Nephron (organoid): ENCODE measurements around the gene DTNB.

Experiments
- H3K27ac Mint-ChIP-seq, 3 experiments: 2 replicates each; pipeline ENCODE4 v1.8.0; 2020; ENCODE audit warnings: mixed read lengths in 3 of 3, mild to moderate bottlenecking in 2 of 3, moderate library complexity in 1 of 3
- H3K27me3 Mint-ChIP-seq: 2 replicates; pipeline ENCODE4 v1.8.0; 2021; ENCODE audit warnings: low read depth, mild to moderate bottlenecking, moderate library complexity, mixed read lengths
- H3K36me3 Mint-ChIP-seq: 2 replicates; pipeline ENCODE4 v1.8.0; 2020; ENCODE audit warnings: low read depth, mixed read lengths
- H3K4me1 Mint-ChIP-seq: 2 replicates; pipeline ENCODE4 v1.8.0; 2020; ENCODE audit warnings: mixed read lengths
- H3K4me3 Mint-ChIP-seq, 3 experiments: 2 replicates each; pipeline ENCODE4 v1.8.0; 2020; ENCODE audit warnings: mild to moderate bottlenecking in 3 of 3, mixed read lengths in 3 of 3, moderate library complexity in 2 of 3
- H3K9me3 Mint-ChIP-seq: 2 replicates; pipeline ENCODE4 v1.8.0; 2020; ENCODE audit warnings: mixed read lengths
- CTCF ChIP-seq, 3 experiments: fragments of 200-600 bp; sonication (generic); IDR thresholded peaks; one replicate each; pipeline ENCODE4 v1.5.0; 2021; ENCODE audit warnings: antibody characterized with exemption in 3 of 3; ENCODE audit not compliant: unreplicated experiment in 3 of 3

The DTNB gene

GRCh38 chr2:25339791-25340180 lies 333.6 kb downstream of the DTNB start:
- no peaks in the 10 kb centered on the region for H3K27me3 Mint-ChIP-seq
- TF ChIP-seq CTCF (IDR thresholded peaks at IDR 0.05; ENCODE audit: unreplicated experiment in 3 of 3) = no peak
- H3K27ac Mint-ChIP-seq = peak overlapping the region; percentile 84 to 89 (median 87)
- H3K36me3 Mint-ChIP-seq = no peaks in the 10 kb centered on the region
- no peaks in the 10 kb centered on the region for H3K9me3 Mint-ChIP-seq
- H3K4me1 Mint-ChIP-seq = peaks cover 44% of the 10 kb centered on the region
- H3K4me3 Mint-ChIP-seq = peak overlapping the region; percentile 84 to 92 (median 92)

GRCh38 chr2:25339211-25339674 lies 334.1 kb downstream of the DTNB start:
- TF ChIP-seq CTCF (IDR thresholded peaks at IDR 0.05; ENCODE audit: unreplicated experiment in 3 of 3) = no peak
- Mint-ChIP-seq H3K27me3 (no peaks in the 10 kb centered on the region), H3K9me3 (no peaks in the 10 kb centered on the region), H3K4me3 (peak overlapping the region; percentile 84 to 92 (median 92)), H3K27ac (peak overlapping the region; percentile 84 to 89 (median 87)), H3K36me3 (no peaks in the 10 kb centered on the region), H3K4me1 (peaks cover 49% of the 10 kb centered on the region)

- Mint-ChIP-seq H3K27ac (peak overlapping the region; percentile 84 to 89 (median 87)), H3K36me3 (no peaks in the 10 kb centered on the region), H3K4me3 (peak overlapping the region; percentile 84 to 92 (median 92)), H3K27me3 (no peaks in the 10 kb centered on the region), H3K4me1 (peaks cover 49% of the 10 kb centered on the region), H3K9me3 (no peaks in the 10 kb centered on the region)
- no peak for TF ChIP-seq CTCF (IDR thresholded peaks at IDR 0.05; ENCODE audit: unreplicated experiment in 3 of 3)
Measured at GRCh38 chr2:25338401-25338800, 335.0 kb downstream of the DTNB start.

- Mint-ChIP-seq H3K27me3 (no peaks in the 10 kb centered on the region), H3K27ac (peak overlapping the region in 2 of 3 experiments; percentile 25 to 80), H3K36me3 (no peaks in the 10 kb centered on the region), H3K9me3 (no peaks in the 10 kb centered on the region), H3K4me3 (peak overlapping the region; percentile 3 to 54 (median 52)), H3K4me1 (peaks cover 51% of the 10 kb centered on the region)
- no peak for TF ChIP-seq CTCF (IDR thresholded peaks at IDR 0.05; ENCODE audit: unreplicated experiment in 3 of 3)
Measured at GRCh38 chr2:25337891-25338290, 335.5 kb downstream of the DTNB start.

GRCh38 chr2:25337276-25337675 lies 336.1 kb downstream of the DTNB start:
- no peaks in the 10 kb centered on the region for H3K36me3 Mint-ChIP-seq
- peak overlapping the region in 2 of 3 experiments; percentile 25 to 80 for H3K27ac Mint-ChIP-seq
- H3K9me3 Mint-ChIP-seq = no peaks in the 10 kb centered on the region
- peaks cover 56% of the 10 kb centered on the region for H3K4me1 Mint-ChIP-seq
- no peaks in the 10 kb centered on the region for H3K27me3 Mint-ChIP-seq
- TF ChIP-seq CTCF (IDR thresholded peaks at IDR 0.05; ENCODE audit: unreplicated experiment in 3 of 3) = no peak
- peak overlapping the region; percentile 3 to 52 (median 46) for H3K4me3 Mint-ChIP-seq

- peaks cover 65% of the 10 kb centered on the region for H3K4me1 Mint-ChIP-seq
- no peaks in the 10 kb centered on the region for H3K9me3 Mint-ChIP-seq
- no peak for TF ChIP-seq CTCF (IDR thresholded peaks at IDR 0.05; ENCODE audit: unreplicated experiment in 3 of 3)
- H3K4me3 Mint-ChIP-seq = peak overlapping the region in 1 of 3 experiments; percentile 55
- no peaks in the 10 kb centered on the region for H3K27me3 Mint-ChIP-seq
- peak overlapping the region; percentile 64 to 80 (median 68) for H3K27ac Mint-ChIP-seq
- no peaks in the 10 kb centered on the region for H3K36me3 Mint-ChIP-seq
Measured at GRCh38 chr2:25336383-25336841, 337.0 kb downstream of the DTNB start.
